Activated effector memory CD4-positive, alpha-beta T cell treated with Interleukin-2 at 50 U/mL for 16 hours (primary cell): ENCODE data around the gene CPPED1.

Experiments used
- DNase-seq: peaks from one replicate; pipeline ENCODE4 v3.0.0-alpha.2; 2020

Gene CPPED1

DNA sequence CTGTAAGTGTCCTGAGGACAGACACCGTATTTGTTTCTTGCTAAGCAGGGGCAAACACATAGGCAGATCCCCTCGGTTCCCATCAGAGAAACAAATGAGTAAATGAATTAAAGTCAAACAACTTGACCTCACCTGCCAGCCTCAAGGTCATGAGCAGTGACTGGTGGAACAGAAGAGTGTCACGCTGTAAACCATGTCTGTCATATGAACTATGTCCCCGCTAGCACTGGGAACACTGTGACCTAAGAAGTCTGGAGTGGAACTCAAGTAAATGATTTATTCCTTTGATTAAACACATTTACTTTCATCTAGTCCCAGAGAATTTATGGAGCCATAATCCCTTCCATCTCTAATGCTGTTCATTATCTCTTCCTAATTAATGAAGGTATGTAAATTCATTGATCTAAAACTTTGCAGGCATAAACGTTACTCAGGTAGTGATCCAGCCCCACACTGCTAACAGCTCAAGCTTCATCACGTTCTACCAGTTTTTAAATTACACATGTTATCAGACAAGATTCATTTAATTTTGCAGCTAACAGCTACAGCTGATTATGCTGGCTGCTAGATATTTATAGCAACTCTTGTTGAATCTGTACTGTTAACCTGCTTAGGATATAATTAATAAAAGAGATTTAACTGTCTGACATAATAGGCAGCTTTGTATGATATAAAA lies 38.7 kb downstream of the CPPED1 start:
- no peak for DNase-seq

GRCh38 chr16:12763517-12763916 lies 40.2 kb downstream of the CPPED1 start:
- no peak for DNase-seq

- DNase-seq: no peak
Measured at GRCh38 chr16:12760819-12761611, 42.7 kb downstream of the CPPED1 start.

- DNase-seq: no peak
Measured at GRCh38 chr16:12758670-12759558, 44.8 kb downstream of the CPPED1 start.

- no peak for DNase-seq
Measured at GRCh38 chr16:12758031-12758669, 45.5 kb downstream of the CPPED1 start.

DNA sequence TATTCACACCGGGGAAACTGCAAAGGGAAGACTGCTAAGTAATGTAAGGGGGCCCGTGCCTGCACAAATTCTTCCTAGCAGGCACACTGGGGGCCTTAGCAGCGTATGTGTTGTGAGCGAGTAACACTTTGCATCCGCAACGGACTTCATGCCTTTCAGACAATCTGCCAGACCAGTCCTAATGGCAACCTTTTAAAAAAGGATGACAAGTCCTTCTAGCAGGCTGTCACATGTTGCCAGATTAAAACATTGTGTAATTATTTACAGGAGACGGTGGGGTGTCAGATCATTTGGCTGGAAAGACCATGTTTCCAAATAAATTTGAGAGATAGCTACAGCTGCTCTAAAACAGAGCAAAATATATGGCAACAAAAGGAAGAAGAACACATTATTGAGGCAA lies 46.1 kb downstream of the CPPED1 start:
- no peak for DNase-seq

- no peak for DNase-seq
Measured at GRCh38 chr16:12754824-12755543, 48.7 kb downstream of the CPPED1 start.

- DNase-seq: no peak
Measured at GRCh38 chr16:12753203-12754023, 50.3 kb downstream of the CPPED1 start.

- DNase-seq: no peak
Measured at GRCh38 chr16:12752159-12752558, 51.5 kb downstream of the CPPED1 start.

- DNase-seq: no peak
Measured at GRCh38 chr16:12750554-12750918, 53.2 kb downstream of the CPPED1 start.

GRCh38 chr16:12749076-12749475 lies 54.6 kb downstream of the CPPED1 start:
- DNase-seq: no peak

- no peak for DNase-seq
Measured at GRCh38 chr16:12747827-12748226, 55.9 kb downstream of the CPPED1 start.

- DNase-seq: no peak
Measured at GRCh38 chr16:12747261-12747660, 56.4 kb downstream of the CPPED1 start.

DNA sequence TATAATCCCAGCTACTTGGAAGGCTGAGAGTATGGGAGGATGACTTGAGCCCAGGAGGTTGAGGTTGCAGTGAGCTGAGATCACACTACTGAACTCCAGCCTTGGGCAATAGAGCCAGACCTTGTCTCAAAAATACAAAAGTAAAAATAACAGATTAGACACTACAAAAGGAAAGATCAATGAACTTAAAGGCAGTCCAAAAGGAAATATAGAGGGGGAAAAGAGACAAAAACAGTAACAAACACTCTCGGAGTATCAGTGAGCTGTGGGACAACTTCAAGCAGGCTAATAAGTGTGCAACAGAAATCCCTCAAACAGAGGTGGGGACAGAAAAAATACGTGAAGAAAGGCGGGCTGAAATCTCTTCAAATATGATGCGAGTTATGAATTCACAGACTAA lies 58.8 kb downstream of the CPPED1 start:
- DNase-seq: no peak

DNA sequence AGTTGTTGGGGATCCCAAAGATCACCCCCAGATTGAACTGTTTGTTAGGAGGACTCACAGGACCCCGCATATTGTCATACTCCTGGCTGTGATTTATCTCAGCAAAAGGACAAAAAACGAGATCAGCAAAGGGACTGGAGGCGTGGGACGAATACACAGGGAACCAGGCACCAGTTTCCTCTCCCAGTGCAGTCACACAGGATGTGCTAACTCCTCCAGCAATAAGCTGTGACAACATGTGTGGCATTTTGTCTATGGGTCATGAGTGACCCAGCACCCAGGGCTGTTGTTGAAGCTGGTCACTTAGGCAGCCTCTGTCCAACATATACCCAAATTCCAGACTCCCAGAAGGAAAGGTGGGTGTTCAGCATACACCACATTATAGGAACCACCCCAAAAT lies 60.9 kb downstream of the CPPED1 start:
- DNase-seq: no peak

- DNase-seq: no peak
Measured at GRCh38 chr16:12740986-12741610, 62.6 kb downstream of the CPPED1 start.

DNA sequence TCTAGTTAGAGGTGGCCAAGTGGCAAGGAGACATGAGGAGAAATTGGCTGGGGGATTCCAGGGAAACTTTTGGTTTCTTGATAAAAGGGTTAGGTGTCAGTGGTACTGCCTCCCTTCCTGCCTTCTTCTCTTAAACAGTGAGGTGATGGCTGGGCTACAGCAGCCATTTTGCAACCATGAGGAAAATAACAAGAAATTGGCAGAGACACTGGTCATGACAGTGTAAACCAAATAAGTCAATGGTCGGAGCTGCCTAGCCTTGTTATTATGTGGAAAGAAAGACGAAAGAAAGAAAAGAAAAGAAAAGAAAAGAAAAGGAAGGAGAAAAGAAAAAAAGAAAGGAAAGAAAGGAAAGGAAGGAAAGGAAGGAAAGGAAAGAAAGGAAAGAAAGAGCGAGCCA lies 63.9 kb downstream of the CPPED1 start:
- DNase-seq: no peak

GRCh38 chr16:12737563-12737962 lies 66.1 kb downstream of the CPPED1 start:
- no peak for DNase-seq

GRCh38 chr16:12735805-12736204 lies 67.9 kb downstream of the CPPED1 start:
- DNase-seq: no peak

GRCh38 chr16:12732600-12732999 lies 71.1 kb downstream of the CPPED1 start:
- DNase-seq: no peak

DNA sequence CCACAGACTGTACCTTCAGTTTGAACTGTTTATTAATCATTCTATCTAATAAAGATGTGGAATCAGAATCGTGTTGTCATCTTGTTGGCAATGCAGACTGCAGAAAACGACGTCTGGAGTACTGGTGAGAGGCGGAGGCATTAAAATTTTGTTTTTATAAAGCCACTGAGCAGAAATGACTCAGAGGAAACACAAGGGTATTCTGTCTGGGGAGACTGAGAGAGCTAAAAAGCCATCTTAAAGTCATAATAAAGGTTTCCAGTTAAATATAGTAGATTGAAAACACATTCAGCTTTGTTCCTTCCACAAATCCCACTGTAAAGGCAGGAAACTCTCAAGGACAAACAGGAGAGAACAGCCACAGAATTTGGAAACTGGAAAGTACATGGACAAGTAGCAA lies 74.2 kb downstream of the CPPED1 start:
- DNase-seq: no peak
